Hepatocyte (in vitro differentiated cells): Measurements from ENCODE around the gene MFAP3L. TPM values are rescaled to one million over a fixed set of nuclear protein-coding genes. Genes with fewer than 3 reads are reported as not detected.

Experiments
- DNase-seq: peaks from one replicate; pipeline ENCODE4 v3.0.0-alpha.2; 2016; ENCODE audit warnings: low spot score
- H2AFZ ChIP-seq: fragments of 200-600 bp; sonication (generic); 2 replicates; pipeline ENCODE4 v1.6.0; 2016; ENCODE audit warnings: antibody characterized with exemption, mild to moderate bottlenecking
- H3K27ac ChIP-seq: fragments of 200-600 bp; sonication (generic); 2 replicates; pipeline ENCODE4 v1.5.1; 2016; ENCODE audit warnings: mild to moderate bottlenecking
- H3K27me3 ChIP-seq: fragments of 200-600 bp; sonication (generic); 2 replicates; pipeline ENCODE4 v1.6.1; 2016
- H3K36me3 ChIP-seq: fragments of 200-600 bp; sonication (generic); replicated peaks from 2 replicates; pipeline ENCODE4 v1.5.1; 2016; ENCODE audit warnings: low read depth; ENCODE audit not compliant: insufficient read depth
- H3K4me1 ChIP-seq: fragments of 200-600 bp; sonication (generic); 2 replicates; pipeline ENCODE4 v1.5.1; 2016; ENCODE audit warnings: mild to moderate bottlenecking, moderate library complexity; ENCODE audit not compliant: insufficient read depth
- H3K4me2 ChIP-seq: fragments of 200-600 bp; sonication (generic); 2 replicates; pipeline ENCODE4 v1.6.0; 2016
- H3K4me3 ChIP-seq: fragments of 200-600 bp; sonication (generic); 2 replicates; pipeline ENCODE4 v1.5.1; 2016; ENCODE audit warnings: mild to moderate bottlenecking
- H3K79me2 ChIP-seq: fragments of 200-600 bp; sonication (generic); 2 replicates; pipeline ENCODE4 v1.6.0; 2017; ENCODE audit warnings: mild to moderate bottlenecking
- H3K9me2 ChIP-seq: fragments of 200-600 bp; sonication (generic); replicated peaks from 2 replicates; pipeline ENCODE4 v1.6.0; 2017; ENCODE audit warnings: mild to moderate bottlenecking; ENCODE audit not compliant: insufficient read depth
- H3K9me3 ChIP-seq: fragments of 200-600 bp; sonication (generic); 2 replicates; pipeline ENCODE4 v1.5.1; 2016; ENCODE audit warnings: low read depth, mild to moderate bottlenecking
- H4K20me1 ChIP-seq: fragments of 200-600 bp; sonication (generic); 2 replicates; pipeline ENCODE4 v1.6.0; 2016; ENCODE audit warnings: mild to moderate bottlenecking; ENCODE audit not compliant: insufficient read depth, poor library complexity, severe bottlenecking
- CTCF ChIP-seq: fragments of 200-600 bp; sonication (generic); IDR thresholded peaks from 2 replicates; pipeline ENCODE4 v1.5.1; 2016; ENCODE audit warnings: antibody characterized with exemption, mild to moderate bottlenecking; ENCODE audit not compliant: poor library complexity
- EZH2 ChIP-seq: fragments of 200-600 bp; sonication (generic); IDR thresholded peaks from 2 replicates; pipeline ENCODE4 v1.6.1; 2016; ENCODE audit warnings: antibody characterized with exemption, mild to moderate bottlenecking, borderline replicate concordance
- EZH2phosphoT487 ChIP-seq: fragments of 200-600 bp; sonication (generic); IDR thresholded peaks from one replicate; pipeline ENCODE4 v1.6.1; 2018; ENCODE audit warnings: antibody characterized with exemption, mild to moderate bottlenecking, low read depth, moderate library complexity; ENCODE audit not compliant: unreplicated experiment, severe bottlenecking
- WGBS: methylation state at CpG from one replicate; pipeline ENCODE4 v1.1.6; 2016; ENCODE audit warnings: low lambda C conversion rate; ENCODE audit errors: missing lambda C conversion rate; 5-methylcytosine and 5-hydroxymethylcytosine counted together
- polyA plus RNA-seq: library from polyadenylated mRNA; unstranded; fragments of >200 nt; fragmentation: Nextera tagmentation; extraction: Ambion mirVana; gene quantifications from 2 replicates; pipeline ENCODE4 v1.2.1, GENCODE V29; 2016
- total RNA-seq: library from RNA; depleted of rRNA; stranded (reverse); fragments of >200 nt; gene quantifications from 2 replicates; pipeline ENCODE4 v1.2.3, GENCODE V29; 2014

MFAP3L gene
- total and polyA plus RNA-seq, 2 experiments from 2014 or later = 2.9 to 11.4 TPM

GRCh38 chr4:169984745-169985144 lies 41.5 kb downstream of the MFAP3L start:
- H3K4me1 ChIP-seq = no peaks in the 10 kb centered on the region
- no peak overlapping the region for H3K4me2 ChIP-seq
- TF ChIP-seq CTCF = no peak
- TF ChIP-seq EZH2phosphoT487 = no peak
- no peak for TF ChIP-seq EZH2
- 86% methylated on average over 4 of the region's 4 CpGs for WGBS
- H3K4me3 ChIP-seq = no peak overlapping the region
- H3K27ac ChIP-seq = no peak overlapping the region
- H3K79me2 ChIP-seq = no peaks in the 10 kb centered on the region
- H3K9me3 ChIP-seq = no peaks in the 10 kb centered on the region
- no peaks in the 10 kb centered on the region for H3K9me2 ChIP-seq
- H2AFZ ChIP-seq = no peak overlapping the region
- H3K36me3 ChIP-seq = no peaks in the 10 kb centered on the region
- H3K27me3 ChIP-seq = no peaks in the 10 kb centered on the region
- DNase-seq = no peak
- H4K20me1 ChIP-seq = no peaks in the 10 kb centered on the region

- TF ChIP-seq EZH2phosphoT487 = no peak
- TF ChIP-seq CTCF = no peak
- no peak for TF ChIP-seq EZH2
- Histone ChIP-seq H3K9me3 (no peaks in the 10 kb centered on the region), H3K79me2 (no peaks in the 10 kb centered on the region), H3K4me3 (no peak overlapping the region), H3K27ac (no peak overlapping the region), H3K27me3 (no peaks in the 10 kb centered on the region), H3K9me2 (no peaks in the 10 kb centered on the region), H4K20me1 (no peaks in the 10 kb centered on the region), H3K4me2 (no peak overlapping the region), H2AFZ (no peak overlapping the region), H3K36me3 (no peaks in the 10 kb centered on the region), H3K4me1 (no peaks in the 10 kb centered on the region)
- no peak for DNase-seq
- 54% methylated on average over 3 of the region's 3 CpGs for WGBS
These were observed 42.0 kb downstream of the MFAP3L start for GRCh38 chr4:169984173-169984572.

GRCh38 chr4:169976951-169977350 lies 49.2 kb downstream of the MFAP3L start:
- Histone ChIP-seq H4K20me1 (no peaks in the 10 kb centered on the region), H3K4me2 (no peak overlapping the region), H3K27ac (peak overlapping the region; percentile 78), H3K9me3 (no peaks in the 10 kb centered on the region), H3K27me3 (no peaks in the 10 kb centered on the region), H3K4me3 (no peak overlapping the region), H3K36me3 (no peaks in the 10 kb centered on the region), H2AFZ (no peak overlapping the region), H3K9me2 (no peaks in the 10 kb centered on the region), H3K4me1 (peaks cover 8% of the 10 kb centered on the region), H3K79me2 (no peaks in the 10 kb centered on the region)
- no peak for DNase-seq
- TF ChIP-seq EZH2phosphoT487 = no peak
- TF ChIP-seq EZH2 = no peak
- no peak for TF ChIP-seq CTCF
- 27% methylated on average over 1 of the region's 1 CpG for WGBS
